ENCODE measurements around the gene JAK1.

GRCh38 chr1:64836802-64837201, 129.5 kb downstream of the JAK1 start:
- TF ChIP-seq CTCF (IDR thresholded peaks at IDR 0.05 in 2 of 3, conservative IDR thresholded peaks at IDR 0.05 in 1 of 3; ENCODE audit: control insufficient read depth in 2 of 3, extremely low read depth in 1 of 3, insufficient read depth in 1 of 3, low read depth in 3 of 3, low read length in 3 of 3) (no peak), ZNF592 (IDR thresholded peaks at IDR 0.05) (no peak)
